Adrenal gland (tissue), 5 donors: ENCODE data around the gene STRIT1.

Source experiments
- CTCF ChIP-seq, 6 experiments: fragments of 450-650 bp in 4 of 6; fragments of 200-600 bp in 2 of 6; sonication (generic) in 1 of 6; IDR thresholded peaks; 1 replicate in 5 of 6; 2 replicates in 1 of 6; pipeline versions ENCODE4 v1.5.1 to v1.8.0; 2016 to 2021; ENCODE audit warnings: antibody characterized with exemption in 6 of 6, mild to moderate bottlenecking in 2 of 6, moderate library complexity in 1 of 6
- POLR2A ChIP-seq, 2 donors: fragments of 450-650 bp; IDR thresholded peaks; one replicate each; pipeline ENCODE4 v1.6.1; 2017; ENCODE audit warnings: antibody characterized with exemption in 2 of 2, mild to moderate bottlenecking in 2 of 2, moderate library complexity in 1 of 2
- donor health status: DM: no; HTN: no; CAD: no.

- TF ChIP-seq POLR2A (IDR thresholded peaks at IDR 0.05) (no peak), CTCF (IDR thresholded peaks at IDR 0.05) (no peak)
These were observed 9.0 kb upstream of the STRIT1 start for GRCh38 chr3:155302481-155302880.
